Stimulated activated naive CD8-positive, alpha-beta T cell treated with anti-CD3 and anti-CD28 coated beads, Interleukin-15, Interleukin-2, amounts not matched to agents 100 U/mL and 50 U/mL, for 24 hours (primary cell): ENCODE results near the gene RAB11A.

Source experiments
- ATAC-seq: fragments of 150-1000 bp; cut with Tn5 transposase; one replicate; pipeline ENCODE4 v1.10.0; 2021
- DNase-seq: peaks from one replicate; pipeline ENCODE4 v3.0.0; 2021

Gene RAB11A

GRCh38 chr15:65869126-65869953 lies at the start of gene RAB11A:
Gene RAB11A, plus strand, starts transcription at chr15:65869491. Its CDS starts 95 bp downstream, at chr15:65869586.
- DNase-seq (peak; percentile 96), ATAC-seq (peak; percentile 98)

- ATAC-seq (peak; percentile 19), DNase-seq (no peak)
These were observed 49.7 kb upstream of the RAB11A start for GRCh38 chr15:65819563-65819960.

GRCh38 chr15:65821070-65821469 lies 48.2 kb upstream of the RAB11A start:
- ATAC-seq (no peak), DNase-seq (no peak)

- ATAC-seq (no peak), DNase-seq (no peak)
These were observed 47.0 kb upstream of the RAB11A start for GRCh38 chr15:65822316-65822715.

- ATAC-seq (no peak), DNase-seq (no peak)
These were observed 45.1 kb upstream of the RAB11A start for GRCh38 chr15:65824031-65824743.

GRCh38 chr15:65824941-65825544 lies 44.2 kb upstream of the RAB11A start:
- no peak for DNase-seq
- ATAC-seq, result no peak

- ATAC-seq, result no peak
- DNase-seq, result no peak
These were observed 42.2 kb upstream of the RAB11A start for GRCh38 chr15:65827065-65827464.

- peak; percentile 47 for ATAC-seq
- no peak for DNase-seq
These were observed 40.7 kb upstream of the RAB11A start for GRCh38 chr15:65828585-65828984.

GRCh38 chr15:65829130-65829764 lies 40.0 kb upstream of the RAB11A start:
- ATAC-seq (no peak), DNase-seq (no peak)

- DNase-seq (peak; percentile 57), ATAC-seq (peak; percentile 81)
These were observed 36.5 kb upstream of the RAB11A start for GRCh38 chr15:65832549-65833364.

GRCh38 chr15:65833501-65834205 lies 35.6 kb upstream of the RAB11A start:
- ATAC-seq (peak; percentile 66), DNase-seq (peak; percentile 47)

- ATAC-seq (no peak), DNase-seq (no peak)
These were observed 34.5 kb upstream of the RAB11A start for GRCh38 chr15:65834603-65835282.

GRCh38 chr15:65835447-65835846 lies 33.8 kb upstream of the RAB11A start:
- ATAC-seq, result no peak

GRCh38 chr15:65836665-65837064 lies 32.6 kb upstream of the RAB11A start:
- DNase-seq (no peak), ATAC-seq (no peak)

More at GRCh38 chr15:65835447-65835846, 33.8 kb upstream of the RAB11A start:
- no peak for DNase-seq

- ATAC-seq, result no peak
- no peak for DNase-seq
These were observed 31.7 kb upstream of the RAB11A start for GRCh38 chr15:65837301-65838294.

- DNase-seq (no peak), ATAC-seq (no peak)
These were observed 29.9 kb upstream of the RAB11A start for GRCh38 chr15:65839354-65839901.

- ATAC-seq (no peak), DNase-seq (no peak)
These were observed 29.3 kb upstream of the RAB11A start for GRCh38 chr15:65839985-65840384.

GRCh38 chr15:65841121-65841930 lies 28.0 kb upstream of the RAB11A start:
- ATAC-seq (no peak), DNase-seq (no peak)
